Parathyroid adenoma (tissue), 2 donors: ENCODE results near the gene NSMF.

Experiments used
- H2AFZ ChIP-seq: fragments of 300-600 bp; sonication (generic); one replicate; pipeline ENCODE4 v1.7.0; 2017; ENCODE audit warnings: antibody characterized with exemption, mild to moderate bottlenecking
- H3K27ac ChIP-seq: fragments of 300-600 bp; sonication (generic); one replicate; pipeline ENCODE4 v1.7.0; 2017
- H3K27me3 ChIP-seq: fragments of 300-600 bp; sonication (generic); one replicate; pipeline ENCODE4 v1.7.0; 2017; ENCODE audit warnings: low read length; ENCODE audit not compliant: control insufficient read depth, insufficient read depth
- H3K36me3 ChIP-seq: fragments of 300-600 bp; sonication (generic); one replicate; pipeline ENCODE4 v1.7.0; 2017; ENCODE audit warnings: low read length; ENCODE audit not compliant: control insufficient read depth, insufficient read depth
- H3K4me1 ChIP-seq: fragments of 300-600 bp; sonication (generic); one replicate; pipeline ENCODE4 v1.7.0; 2017; ENCODE audit warnings: control low read depth
- H3K4me2 ChIP-seq: fragments of 300-600 bp; sonication (generic); one replicate; pipeline ENCODE4 v1.7.0; 2017; ENCODE audit warnings: low read length
- H3K4me3 ChIP-seq: fragments of 300-600 bp; sonication (generic); one replicate; pipeline ENCODE4 v1.7.0; 2017; ENCODE audit warnings: low read depth, low read length
- H3K79me2 ChIP-seq: fragments of 300-600 bp; sonication (generic); one replicate; pipeline ENCODE4 v1.7.0; 2017; ENCODE audit warnings: control low read depth
- H3K9ac ChIP-seq: fragments of 300-600 bp; sonication (generic); one replicate; pipeline ENCODE4 v1.7.0; 2017; ENCODE audit warnings: mild to moderate bottlenecking
- H3K9me3 ChIP-seq: fragments of 300-600 bp; sonication (generic); one replicate; pipeline ENCODE4 v1.7.0; 2017; ENCODE audit warnings: low read length; ENCODE audit not compliant: control insufficient read depth
- CTCF ChIP-seq: fragments of 300-600 bp; sonication (generic); IDR thresholded peaks from one replicate; pipeline ENCODE4 v1.7.0; 2017; ENCODE audit warnings: antibody characterized with exemption, mild to moderate bottlenecking
- donor health status: primary hyperparathyroidism.

NSMF gene

GRCh38 chr9:137421838-137422603, 37.1 kb downstream of the NSMF start:
- no peaks in the 10 kb centered on the region for H3K27me3 ChIP-seq
- peak overlapping the region; percentile 60 for H3K4me3 ChIP-seq
- no peak overlapping the region for H3K9ac ChIP-seq
- H3K79me2 ChIP-seq: no peaks in the 10 kb centered on the region
- H2AFZ ChIP-seq: peak overlapping the region; percentile 83
- no peaks in the 10 kb centered on the region for H3K36me3 ChIP-seq
- H3K27ac ChIP-seq: no peak overlapping the region
- no peaks in the 10 kb centered on the region for H3K9me3 ChIP-seq
- peaks cover 3% of the 10 kb centered on the region for H3K4me1 ChIP-seq
- peak overlapping the region; percentile 80 for H3K4me2 ChIP-seq
- no peak for TF ChIP-seq CTCF

- Histone ChIP-seq H3K4me3 (no peak overlapping the region), H3K27ac (peak overlapping the region; percentile 4), H3K36me3 (no peaks in the 10 kb centered on the region), H3K27me3 (no peaks in the 10 kb centered on the region), H3K79me2 (peaks cover 9% of the 10 kb centered on the region), H3K4me1 (peaks cover 3% of the 10 kb centered on the region), H3K9ac (no peak overlapping the region), H3K4me2 (no peak overlapping the region), H2AFZ (no peak overlapping the region), H3K9me3 (no peaks in the 10 kb centered on the region)
- TF ChIP-seq CTCF: no peak
Observed at GRCh38 chr9:137417161-137418021, 41.7 kb downstream of the NSMF start.

GRCh38 chr9:137416563-137417151, 42.5 kb downstream of the NSMF start:
- no peaks in the 10 kb centered on the region for H3K4me1 ChIP-seq
- no peak for TF ChIP-seq CTCF
- H3K4me3 ChIP-seq: no peak overlapping the region
- no peak overlapping the region for H3K9ac ChIP-seq
- H3K27me3 ChIP-seq: no peaks in the 10 kb centered on the region
- H3K36me3 ChIP-seq: no peaks in the 10 kb centered on the region
- H3K9me3 ChIP-seq: no peaks in the 10 kb centered on the region
- no peak overlapping the region for H3K4me2 ChIP-seq
- H2AFZ ChIP-seq: no peak overlapping the region
- peak overlapping the region; percentile 4 for H3K27ac ChIP-seq
- H3K79me2 ChIP-seq: peaks cover 9% of the 10 kb centered on the region

- Histone ChIP-seq H3K4me1 (no peaks in the 10 kb centered on the region), H2AFZ (no peak overlapping the region), H3K27ac (no peak overlapping the region), H3K36me3 (no peaks in the 10 kb centered on the region), H3K9me3 (no peaks in the 10 kb centered on the region), H3K79me2 (peaks cover 9% of the 10 kb centered on the region), H3K9ac (no peak overlapping the region), H3K4me2 (no peak overlapping the region), H3K27me3 (no peaks in the 10 kb centered on the region), H3K4me3 (no peak overlapping the region)
- no peak for TF ChIP-seq CTCF
Observed at GRCh38 chr9:137416006-137416562, 43.0 kb downstream of the NSMF start.
